Measurements from ENCODE around the gene PLXNC1. TPM values are rescaled to one million over a fixed set of nuclear protein-coding genes. Genes with fewer than 3 reads are reported as not detected.

PLXNC1 gene
- polyA plus RNA-seq, 1 experiment, result 2.2 TPM

DNA sequence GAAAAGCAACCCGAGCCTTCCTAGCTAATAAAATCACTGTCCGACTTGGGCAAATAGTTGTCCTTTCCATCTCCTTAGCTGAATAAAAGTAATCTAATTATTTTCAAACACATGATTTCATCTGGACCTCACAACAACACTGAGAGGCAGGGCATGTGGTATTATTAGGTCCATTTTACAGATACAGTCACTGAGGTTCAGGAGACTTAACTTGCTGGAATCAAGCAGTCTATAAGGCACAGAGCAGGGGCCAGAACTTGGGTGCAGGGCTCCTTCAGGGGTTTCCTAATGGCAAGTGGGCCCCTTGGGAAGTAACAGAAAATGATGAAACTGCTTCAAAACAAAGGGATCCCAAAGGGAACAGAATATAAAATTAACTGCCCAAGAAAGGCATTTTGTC lies 15.5 kb downstream of the PLXNC1 start:
- H3K27me3 ChIP-seq (ENCODE audit: control insufficient read depth, insufficient read depth, low read length), result peaks cover 6% of the 10 kb centered on the region; the same call in 1 of the 2 replicates
- no peak overlapping the region for H3K4me3 ChIP-seq (ENCODE audit: low read depth, low read length)
- H3K36me3 ChIP-seq (ENCODE audit: control insufficient read depth, insufficient read depth, low read length), result no peaks in the 10 kb centered on the region
- DNase-seq (ENCODE audit: low read depth), result no peak
- TF ChIP-seq, protein P1, sequence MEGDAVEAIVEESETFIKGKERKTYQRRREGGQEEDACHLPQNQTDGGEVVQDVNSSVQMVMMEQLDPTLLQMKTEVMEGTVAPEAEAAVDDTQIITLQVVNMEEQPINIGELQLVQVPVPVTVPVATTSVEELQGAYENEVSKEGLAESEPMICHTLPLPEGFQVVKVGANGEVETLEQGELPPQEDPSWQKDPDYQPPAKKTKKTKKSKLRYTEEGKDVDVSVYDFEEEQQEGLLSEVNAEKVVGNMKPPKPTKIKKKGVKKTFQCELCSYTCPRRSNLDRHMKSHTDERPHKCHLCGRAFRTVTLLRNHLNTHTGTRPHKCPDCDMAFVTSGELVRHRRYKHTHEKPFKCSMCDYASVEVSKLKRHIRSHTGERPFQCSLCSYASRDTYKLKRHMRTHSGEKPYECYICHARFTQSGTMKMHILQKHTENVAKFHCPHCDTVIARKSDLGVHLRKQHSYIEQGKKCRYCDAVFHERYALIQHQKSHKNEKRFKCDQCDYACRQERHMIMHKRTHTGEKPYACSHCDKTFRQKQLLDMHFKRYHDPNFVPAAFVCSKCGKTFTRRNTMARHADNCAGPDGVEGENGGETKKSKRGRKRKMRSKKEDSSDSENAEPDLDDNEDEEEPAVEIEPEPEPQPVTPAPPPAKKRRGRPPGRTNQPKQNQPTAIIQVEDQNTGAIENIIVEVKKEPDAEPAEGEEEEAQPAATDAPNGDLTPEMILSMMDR (IDR thresholded peaks at IDR 0.05; ENCODE audit: insufficient read depth, low read depth, low read length), result no peak
- ChIA-PET CTCF (no interaction called here), POLR2A (no interaction called here)

DNA sequence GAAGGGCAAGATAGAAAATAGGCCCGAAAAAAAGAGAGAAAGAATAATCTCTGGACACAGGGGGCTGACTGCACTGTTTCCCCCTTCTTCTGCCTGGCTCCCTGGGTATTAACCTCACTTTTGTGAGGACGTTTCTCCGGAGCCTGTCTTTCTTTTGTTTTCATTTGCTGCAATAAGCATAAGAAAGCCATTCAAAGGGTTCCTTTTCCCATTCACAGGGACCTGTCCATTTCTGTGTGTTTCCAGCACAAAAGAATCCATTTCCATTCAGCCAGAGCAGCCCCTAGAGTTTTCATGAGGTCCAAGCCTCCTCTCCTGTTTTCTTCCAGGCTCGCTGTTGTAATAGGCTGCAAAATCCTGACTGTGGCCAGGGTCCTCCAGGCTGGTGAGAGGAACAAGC lies 16.8 kb downstream of the PLXNC1 start:
- TF ChIP-seq, protein P1 (IDR thresholded peaks at IDR 0.05; ENCODE audit: insufficient read depth, low read depth, low read length), result no peak
- no peak for DNase-seq (ENCODE audit: low read depth)
- H3K4me3 ChIP-seq (ENCODE audit: low read depth, low read length), result no peak overlapping the region
- ChIA-PET POLR2A (no interaction called here), CTCF (no interaction called here)
- no peaks in the 10 kb centered on the region for H3K36me3 ChIP-seq (ENCODE audit: control insufficient read depth, insufficient read depth, low read length)
- H3K27me3 ChIP-seq (ENCODE audit: control insufficient read depth, insufficient read depth, low read length), result peaks cover 8% of the 10 kb centered on the region; the same call in 1 of the 2 replicates

DNA sequence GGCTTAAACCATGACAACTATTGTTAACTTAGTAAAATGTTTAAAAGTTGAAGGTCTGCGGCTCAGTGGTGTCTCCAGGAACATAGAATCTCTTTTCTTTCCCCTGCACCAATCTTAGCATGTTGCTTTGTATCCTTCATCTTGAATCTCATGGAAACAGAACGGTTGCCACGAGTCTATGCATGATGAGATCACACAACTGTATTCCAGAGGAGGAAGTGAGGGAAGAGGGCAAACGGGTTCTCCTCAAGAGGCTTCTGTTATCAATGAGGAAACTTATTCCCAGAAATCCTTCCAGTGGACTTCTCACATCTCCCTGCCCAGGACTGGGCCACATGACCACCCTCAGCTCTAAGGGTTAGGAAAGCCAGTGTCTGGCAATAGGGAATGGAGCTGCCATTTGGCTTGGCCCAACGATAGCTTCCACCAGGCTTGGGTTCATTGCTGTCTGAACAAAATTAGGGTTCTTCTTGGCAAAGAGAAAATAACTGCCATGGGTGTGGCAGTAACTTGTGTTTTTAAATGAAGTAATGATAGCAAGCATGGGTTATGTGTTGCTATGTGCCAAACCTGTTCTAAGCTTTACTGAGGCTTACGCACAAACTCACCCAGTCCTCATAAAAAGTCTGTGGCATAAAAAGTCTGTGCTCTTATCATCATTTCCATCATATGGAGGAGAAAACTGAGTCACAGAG lies 17.4 kb downstream of the PLXNC1 start:
- no peaks in the 10 kb centered on the region for H3K36me3 ChIP-seq (ENCODE audit: control insufficient read depth, insufficient read depth, low read length)
- TF ChIP-seq, protein P1 (IDR thresholded peaks at IDR 0.05; ENCODE audit: insufficient read depth, low read depth, low read length), result no peak
- CTCF ChIA-PET, result interaction anchor here (0.5 to 1.1 kb wide), 4 partner anchors 12 to 1115 kb away, joined by 3 to 4 read pairs (median 3); no protein-coding TSS in a partner anchor
- no peak overlapping the region for H3K4me3 ChIP-seq (ENCODE audit: low read depth, low read length)
- H3K27me3 ChIP-seq (ENCODE audit: control insufficient read depth, insufficient read depth, low read length), result peaks cover 8% of the 10 kb centered on the region; the same call in 1 of the 2 replicates
- POLR2A ChIA-PET, result interaction anchor here (0.6 kb wide), 1 partner anchor 46 kb away, joined by 4 read pairs; no protein-coding TSS in a partner anchor
- DNase-seq (ENCODE audit: low read depth), result no peak

DNA sequence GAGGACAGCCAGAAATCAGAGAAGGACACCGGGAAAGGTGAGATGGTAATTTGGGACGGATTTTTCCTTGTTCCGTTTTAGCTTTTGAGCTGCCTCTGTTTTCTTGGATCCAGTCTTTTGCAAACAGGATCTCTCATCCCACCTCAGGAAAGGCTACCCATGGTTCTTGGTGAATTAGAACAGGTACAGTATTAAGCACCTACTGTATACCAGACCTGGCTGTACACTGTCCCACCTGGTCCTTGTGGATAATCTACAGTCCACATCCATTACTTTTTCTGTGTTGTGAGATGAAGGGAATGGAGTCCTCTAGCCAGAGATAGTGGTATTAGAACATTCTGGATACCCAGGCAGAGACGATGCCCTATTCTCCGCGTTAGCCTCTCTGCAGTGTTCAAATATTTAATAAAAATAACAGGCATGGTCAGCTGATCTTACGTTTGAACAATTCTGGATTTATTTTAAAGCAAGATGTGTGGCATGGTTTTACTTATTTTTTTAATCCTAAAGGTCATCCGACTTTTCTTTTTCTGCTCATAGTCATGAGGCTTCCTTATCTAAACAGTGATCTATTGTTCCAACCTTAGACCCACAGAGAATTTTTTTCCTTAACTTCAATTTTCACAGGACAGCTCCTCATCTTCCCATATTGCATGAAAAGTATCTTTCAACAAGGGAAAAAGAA lies 18.8 kb downstream of the PLXNC1 start:
- TF ChIP-seq, protein P1 (IDR thresholded peaks at IDR 0.05; ENCODE audit: insufficient read depth, low read depth, low read length), result no peak
- Histone ChIP-seq H3K27me3 (ENCODE audit: control insufficient read depth, insufficient read depth, low read length) (peaks cover 8% of the 10 kb centered on the region; the same call in 1 of the 2 replicates), H3K36me3 (ENCODE audit: control insufficient read depth, insufficient read depth, low read length) (no peaks in the 10 kb centered on the region), H3K4me3 (ENCODE audit: low read depth, low read length) (no peak overlapping the region)
- DNase-seq (ENCODE audit: low read depth), result no peak
- POLR2A ChIA-PET, result no interaction called here
- CTCF ChIA-PET, result no interaction called here

DNA sequence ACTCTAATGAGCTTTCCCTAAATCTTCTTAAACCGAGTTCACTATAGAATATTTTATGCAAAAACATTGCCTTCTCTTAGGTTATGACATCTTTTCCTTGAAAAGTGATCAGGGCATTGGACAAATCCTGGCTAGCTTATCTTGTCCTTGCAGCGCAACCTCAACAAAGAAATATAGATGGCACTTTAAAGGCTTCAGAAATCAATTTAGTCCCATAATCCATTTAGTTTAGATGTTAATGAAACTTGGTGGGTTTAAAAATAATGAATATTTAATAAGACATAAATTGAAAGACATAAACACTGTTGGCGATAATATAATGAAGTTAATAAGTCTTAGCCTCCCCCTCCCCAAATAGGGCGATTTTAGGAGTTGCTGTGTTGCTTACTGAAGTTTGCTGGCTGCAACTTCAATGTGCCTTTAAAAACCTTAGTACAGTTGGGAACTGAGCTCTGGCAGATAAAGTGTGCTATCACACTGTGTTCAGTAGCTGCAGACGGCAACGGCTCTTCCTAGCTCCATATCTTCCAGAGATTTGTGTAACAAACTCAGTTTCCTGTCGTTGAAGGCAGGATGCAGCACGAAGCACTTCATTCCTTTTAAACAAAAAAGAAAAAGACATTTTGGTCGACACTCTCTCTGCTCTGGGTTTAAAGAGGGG lies 19.5 kb downstream of the PLXNC1 start:
- ChIA-PET POLR2A (interaction anchor here (0.5 to 0.6 kb wide), 3 partner anchors 39 to 163 kb away, joined by 3 to 15 read pairs (median 3); no protein-coding TSS in a partner anchor), CTCF (interaction anchor here (0.9 kb wide), 1 partner anchor 12 kb away, joined by 4 read pairs; no protein-coding TSS in a partner anchor)
- TF ChIP-seq, protein P1 (IDR thresholded peaks at IDR 0.05; ENCODE audit: insufficient read depth, low read depth, low read length), result no peak
- Histone ChIP-seq H3K36me3 (ENCODE audit: control insufficient read depth, insufficient read depth, low read length) (no peaks in the 10 kb centered on the region), H3K27me3 (ENCODE audit: control insufficient read depth, insufficient read depth, low read length) (peaks cover 8% of the 10 kb centered on the region; the same call in 1 of the 2 replicates), H3K4me3 (ENCODE audit: low read depth, low read length) (no peak overlapping the region)
- no peak for DNase-seq (ENCODE audit: low read depth)

Data from BJ (cell line).